AG04449 (cell line): ENCODE data around the gene EGF.
"Not testable (repeated sequence)": the region's sequence is repeated elsewhere in the genome, so short reads cannot be mapped to it uniquely, and the experiment has no call there.

ENCODE experiments used
- CTCF ChIA-PET: fragments of 350-600 bp; formaldehyde crosslinking; extraction: SDS; loops from one replicate; lab custom pipeline; 2021; ENCODE audit warnings: antibody characterized with exemption; lab: Yijun Ruan, JAX
- POLR2A ChIA-PET: fragments of 400-600, 350-600 bp; formaldehyde crosslinking; extraction: SDS; loops from one replicate; lab custom pipeline; 2020; ENCODE audit warnings: antibody characterized with exemption, inconsistent platforms; lab: Yijun Ruan, JAX
- DNase-seq: peaks from one replicate; pipeline ENCODE4 v3.0.0-alpha.2; 2010; ENCODE audit warnings: low read depth, low spot score
- H3K4me3 ChIP-seq: 2 replicates; pipeline ENCODE4 v1.5.1; 2011; ENCODE audit warnings: low read depth, mild to moderate bottlenecking, control low read depth, low read length
- CTCF ChIP-seq: IDR thresholded peaks from one replicate; pipeline ENCODE4 v1.5.1; 2011; ENCODE audit warnings: mild to moderate bottlenecking, moderate library complexity, low read length, control low read depth, inconsistent platforms; ENCODE audit not compliant: insufficient read depth; ENCODE audit errors: missing control alignments

EGF gene

GRCh38 chr4:109921384-109921808 lies 8.7 kb downstream of the EGF start:
- ChIA-PET POLR2A (interaction anchor here (0.7 kb wide), 1 partner anchor 613 kb away, joined by 3 read pairs; no protein-coding TSS in a partner anchor), CTCF (no interaction called here)
- peak; percentile 66 for DNase-seq
- no peak for TF ChIP-seq CTCF
- no peak overlapping the region for H3K4me3 ChIP-seq

DNA sequence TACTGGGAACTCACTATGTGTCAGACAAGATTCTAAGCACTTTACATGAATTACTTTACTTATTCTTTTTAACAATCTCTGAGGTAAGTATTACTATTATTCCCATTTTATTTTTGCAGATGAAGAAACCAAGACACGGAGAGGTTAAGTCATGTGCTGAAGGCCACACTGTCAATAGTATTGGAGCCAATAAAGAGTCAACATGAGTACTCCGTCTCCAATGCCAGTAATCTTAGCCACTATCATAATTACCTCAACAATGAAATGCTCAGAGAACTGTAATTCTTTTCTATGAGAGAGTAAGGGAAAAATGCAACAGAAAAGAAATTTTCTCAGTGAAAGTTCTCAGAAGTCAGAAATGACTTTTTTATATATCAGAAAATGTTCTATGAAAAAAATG lies 12.7 kb downstream of the EGF start:
- DNase-seq = no peak
- TF ChIP-seq CTCF = no peak
- POLR2A ChIA-PET = no interaction called here
- H3K4me3 ChIP-seq = no peak overlapping the region
- CTCF ChIA-PET = no interaction called here

GRCh38 chr4:109928327-109929045 lies 15.8 kb downstream of the EGF start:
- TF ChIP-seq CTCF = no peak
- no peak for DNase-seq
- POLR2A ChIA-PET = no interaction called here
- no peak overlapping the region for H3K4me3 ChIP-seq
- CTCF ChIA-PET = interaction anchor here (1.1 kb wide), 1 partner anchor 14 kb away, joined by 4 read pairs; no protein-coding TSS in a partner anchor

- DNase-seq = no peak
- no peak overlapping the region for H3K4me3 ChIP-seq
- CTCF ChIA-PET = no interaction called here
- POLR2A ChIA-PET = no interaction called here
- no peak for TF ChIP-seq CTCF
Measured at GRCh38 chr4:109930464-109930863, 17.8 kb downstream of the EGF start.

DNA sequence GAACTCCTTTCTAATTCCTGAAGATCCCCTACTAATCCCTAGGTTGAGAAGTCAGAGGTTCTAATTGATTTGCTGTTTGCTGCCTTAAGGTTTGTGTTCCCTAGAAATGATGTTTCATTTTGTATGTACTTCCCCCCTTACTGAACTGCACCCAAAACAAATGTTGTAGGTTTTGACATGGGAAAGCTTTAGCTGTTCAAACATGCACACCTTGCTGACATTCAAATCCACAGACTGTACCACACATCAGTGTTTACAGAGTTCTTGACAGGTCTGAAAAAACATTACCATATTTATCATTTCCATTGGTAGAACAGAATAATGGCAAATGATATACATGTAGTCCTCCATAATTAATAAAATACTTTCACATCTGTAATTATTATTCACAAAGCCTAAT lies 18.2 kb downstream of the EGF start:
- DNase-seq = no peak
- H3K4me3 ChIP-seq = no peak overlapping the region
- TF ChIP-seq CTCF = no peak
- ChIA-PET POLR2A (no interaction called here), CTCF (no interaction called here)

GRCh38 chr4:109931318-109931717 lies 18.6 kb downstream of the EGF start:
- TF ChIP-seq CTCF = no peak
- ChIA-PET POLR2A (no interaction called here), CTCF (no interaction called here)
- H3K4me3 ChIP-seq = no peak overlapping the region
- DNase-seq = no peak

DNA sequence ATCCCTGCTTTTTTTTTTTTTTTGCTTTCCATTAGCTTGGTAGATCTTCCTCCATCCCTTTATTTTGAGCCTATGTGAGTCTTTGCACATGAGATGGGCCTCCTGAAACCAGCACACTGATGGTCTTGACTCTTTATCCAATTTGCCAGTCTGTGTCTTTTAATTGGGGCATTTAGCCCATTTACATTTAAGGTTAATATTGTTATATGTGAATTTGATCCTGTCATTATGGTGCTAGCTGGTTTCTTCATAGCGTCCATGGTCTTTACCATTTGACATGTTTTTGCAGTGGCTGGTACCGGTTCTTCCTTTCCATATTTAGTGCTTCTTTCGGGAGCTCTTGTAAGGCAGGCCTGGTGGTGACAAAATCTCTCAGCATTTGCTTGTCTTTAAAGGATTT lies 24.7 kb downstream of the EGF start:
- POLR2A ChIA-PET, CTCF ChIA-PET, DNase-seq, H3K4me3 ChIP-seq: not testable (repeated sequence)
